ENCODE measurements around the gene PSME2. TPM values are rescaled to one million over a fixed set of nuclear protein-coding genes. Genes with fewer than 3 reads are reported as not detected.

PSME2 gene
- total RNA-seq, 1 experiment from 2014 or later: 188 TPM

GRCh38 chr14:24114532-24115421 lies 31.6 kb downstream of the PSME2 start, which contains the start of the genes DCAF11 and NRL:
DCAF11 (plus strand) TSS chr14:24114777; CDS start chr14:24115595, 818 bp downstream.
NRL (minus strand) TSS chr14:24114949; CDS start chr14:24082848, 32,101 bp downstream.
- POLR2A ChIA-PET: interaction anchor here (0.6 to 1.7 kb wide), 4 partner anchors 21 to 114 kb away, joined by 3 to 13 read pairs (median 4); partner anchors contain the start of genes PSME1 and RNF31
- ATAC-seq (peak; percentile 95), DNase-seq (ENCODE audit: low read depth, low spot score) (peak; percentile 95)
- H3K27me3 ChIP-seq (ENCODE audit: control insufficient read depth, insufficient read depth, low read length): no peaks in the 10 kb centered on the region
- in situ Hi-C loops (cut with HindIII; ENCODE audit: low pct_unique_long_range_greater_than_20kb, low sequenced_read_pairs): no loop called here
- no peaks in the 10 kb centered on the region for H3K9me3 ChIP-seq (ENCODE audit: control insufficient read depth, insufficient read depth, low read depth, low read length)
- H3K36me3 ChIP-seq (ENCODE audit: control insufficient read depth, insufficient read depth, low read length): no peaks in the 10 kb centered on the region; the same call in none of the 2 replicates
- peak within 1 kb of the TSS; percentile 95 for H3K27ac ChIP-seq (ENCODE audit: low read length)
- H3K4me1 ChIP-seq (ENCODE audit: control insufficient read depth, insufficient read depth, low read length): no peaks in the 10 kb centered on the region
- intact Hi-C loops (cut with micrococcal nuclease; ENCODE audit: unreplicated experiment): no loop called here
- TF ChIP-seq POLR2AphosphoS5 (IDR thresholded peaks at IDR 0.05; ENCODE audit: low read depth, low read length) (peak; percentile 65), CTCF (IDR thresholded peaks at IDR 0.05) (no peak), SIN3A (IDR thresholded peaks at IDR 0.05; ENCODE audit: borderline replicate concordance, insufficient read depth, low read depth, low read length) (peak; percentile 40; the same call in 1 of the 2 replicates), REST (IDR thresholded peaks at IDR 0.05; ENCODE audit: insufficient read depth in 1 of 2, low read depth in 2 of 2, low read length in 1 of 2) (no peak), TCF7L2 (IDR thresholded peaks at IDR 0.05; ENCODE audit: low read depth, low read length) (peak; percentile 29; the same call in 1 of the 2 replicates)
- BruUV-seq (replicated peaks): no TSS peak
- peak within 1 kb of the TSS; percentile 86 to 98 for H3K4me3 ChIP-seq (ENCODE audit: low read depth in 2 of 2, low read length in 2 of 2)
- CTCF ChIA-PET: interaction anchor here (0.5 to 1.6 kb wide), 4 partner anchors 22 to 544 kb away, joined by 3 to 6 read pairs (median 4); partner anchors contain the start of gene PSME1

DNA sequence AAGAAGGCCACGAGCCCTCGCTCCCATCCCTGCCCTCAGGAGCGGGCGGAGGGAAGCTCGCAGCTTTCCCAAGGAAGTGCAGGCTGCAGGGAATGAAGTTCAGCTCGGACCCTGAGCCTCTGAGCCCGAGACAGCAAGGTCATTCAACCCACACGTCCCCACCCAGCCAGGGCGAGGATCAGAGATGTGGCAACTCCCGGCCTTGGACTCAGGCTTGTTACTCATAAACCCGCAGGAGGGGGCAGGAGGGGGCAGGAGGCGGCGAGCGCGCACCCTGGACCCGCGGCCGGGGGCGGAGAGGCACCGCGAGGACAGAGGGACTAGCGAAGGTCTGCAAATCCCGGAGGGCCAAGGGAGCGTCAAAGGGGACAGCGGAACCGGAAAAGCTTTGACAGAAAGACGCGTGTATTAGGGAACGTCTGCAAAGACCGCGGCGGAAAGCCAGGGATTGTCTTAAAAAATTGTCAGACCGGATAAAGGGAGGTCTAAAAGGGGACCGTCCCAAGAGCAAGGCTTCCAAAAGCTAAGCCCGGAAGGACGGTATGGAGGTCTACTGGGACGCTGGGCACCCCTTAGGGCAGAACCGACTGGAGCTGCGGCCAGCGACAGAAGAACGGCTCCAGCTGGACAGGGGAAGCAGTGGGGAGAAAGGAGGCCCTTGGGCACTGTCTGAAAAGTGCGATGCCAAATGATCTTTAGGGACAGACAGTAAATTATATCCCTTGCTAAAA lies 32.4 kb downstream of the PSME2 start:
- in situ Hi-C loops (cut with HindIII; ENCODE audit: low pct_unique_long_range_greater_than_20kb, low sequenced_read_pairs): no loop called here
- BruUV-seq (replicated peaks): TSS peak; percentile 76

More for the DNA sequence above, 32.4 kb downstream of the PSME2 start:
- Histone ChIP-seq H3K27ac (ENCODE audit: low read length) (peak overlapping the region; percentile 95), H3K36me3 (ENCODE audit: control insufficient read depth, insufficient read depth, low read length) (no peaks in the 10 kb centered on the region; the same call in none of the 2 replicates), H3K4me1 (ENCODE audit: control insufficient read depth, insufficient read depth, low read length) (no peaks in the 10 kb centered on the region), H3K9me3 (ENCODE audit: control insufficient read depth, insufficient read depth, low read depth, low read length) (no peaks in the 10 kb centered on the region), H3K4me3 (ENCODE audit: low read depth in 2 of 2, low read length in 2 of 2) (peak overlapping the region; percentile 86 to 98), H3K27me3 (ENCODE audit: control insufficient read depth, insufficient read depth, low read length) (no peaks in the 10 kb centered on the region)
- DNase-seq (ENCODE audit: low read depth, low spot score) (peak; percentile 82), ATAC-seq (peak; percentile 70)
- ChIA-PET CTCF (interaction anchor here (0.5 to 1.6 kb wide), 4 partner anchors 22 to 543 kb away, joined by 3 to 6 read pairs (median 4); partner anchors contain the start of gene PSME1), POLR2A (interaction anchor here (0.6 to 1.7 kb wide), 4 partner anchors 22 to 115 kb away, joined by 3 to 13 read pairs (median 4); partner anchors contain the start of genes PSME1 and RNF31)
- intact Hi-C loops (cut with micrococcal nuclease; ENCODE audit: unreplicated experiment): no loop called here
- no peak for TF ChIP-seq REST (IDR thresholded peaks at IDR 0.05; ENCODE audit: insufficient read depth in 1 of 2, low read depth in 2 of 2, low read length in 1 of 2)
- TF ChIP-seq POLR2AphosphoS5 (IDR thresholded peaks at IDR 0.05; ENCODE audit: low read depth, low read length): peak; percentile 76; the same call in 1 of the 2 replicates
- peak; percentile 41 for TF ChIP-seq TCF7L2 (IDR thresholded peaks at IDR 0.05; ENCODE audit: low read depth, low read length)
